Endothelial cell of umbilical vein (primary cell): ENCODE data around the gene IQCE. TPM values are rescaled to one million over a fixed set of nuclear protein-coding genes. Genes with fewer than 3 reads are reported as not detected.
"Not testable (repeated sequence)": the region's sequence is repeated elsewhere in the genome, so short reads cannot be mapped to it uniquely, and the experiment has no call there.

Experiments used
- BruUV-seq: library from RNA; stranded (reverse); fragments of 400-500 nt; replicated peaks from 2 replicates; lab custom pipeline; 2021; lab: Mats Ljungman, UMichigan
- CTCF ChIA-PET: fragments of 300-600, 350-600 bp; sonication (Branson Sonifier 250); formaldehyde crosslinking; loops from one replicate; lab custom pipeline; 2021; ENCODE audit warnings: antibody characterized with exemption, inconsistent platforms; lab: Charles Lee
- POLR2A ChIA-PET: fragments of 300-600, 350-600 bp; sonication (Branson Sonifier 250); formaldehyde crosslinking; loops from one replicate; lab custom pipeline; 2021; ENCODE audit warnings: antibody characterized with exemption, inconsistent platforms; lab: Charles Lee
- DNase-seq: peaks from one replicate; pipeline ENCODE4 v3.0.0-alpha.2; 2011; ENCODE audit warnings: low read depth, low spot score
- FAIRE-seq: peaks from 2 replicates; lab custom pipeline; 2011; peaks lifted over from hg19 to GRCh38; lab: Jason Lieb, UNC
- H2AFZ ChIP-seq: 2 replicates; pipeline ENCODE4 v1.6.0; 2012; ENCODE audit warnings: low read depth, low read length, control low read depth, inconsistent platforms
- H3K27ac ChIP-seq: 2 replicates; pipeline ENCODE4 v1.5.1; 2011; ENCODE audit warnings: low read depth, mild to moderate bottlenecking, control low read depth, low read length, moderate library complexity; ENCODE audit not compliant: insufficient read depth
- H3K27me3 ChIP-seq, 2 experiments: 2 replicates each; pipeline versions ENCODE4 v1.6.0 to v1.6.1; 2011; ENCODE audit warnings: low read length in 2 of 2, mixed read lengths in 1 of 2; ENCODE audit not compliant: control insufficient read depth in 2 of 2, insufficient read depth in 2 of 2
- H3K36me3 ChIP-seq, 2 experiments: 2 replicates in 1 of 2; 3 replicates in 1 of 2; pipeline ENCODE4 v1.5.1; 2011; ENCODE audit warnings: low read length in 2 of 2, mild to moderate bottlenecking in 1 of 2, moderate library complexity in 1 of 2; ENCODE audit not compliant: control insufficient read depth in 2 of 2, insufficient read depth in 2 of 2; ENCODE audit errors: extremely low read depth in 1 of 2
- H3K4me1 ChIP-seq: 3 replicates; pipeline ENCODE4 v1.5.1; 2011; ENCODE audit warnings: mild to moderate bottlenecking, low read length; ENCODE audit not compliant: control insufficient read depth, insufficient read depth; ENCODE audit errors: extremely low read depth
- H3K4me2 ChIP-seq: 2 replicates; pipeline ENCODE4 v1.6.1; 2011; ENCODE audit warnings: low read length, control low read depth, mixed read lengths; ENCODE audit not compliant: insufficient read depth
- H3K4me3 ChIP-seq, 3 experiments: fragments of 200-600 bp in 1 of 3; sonication (generic), shearing (Covaris generic) in 1 of 3; replicated peaks in 1 of 3; 2 replicates each; pipeline ENCODE4 v1.5.1; 2011 to 2016; ENCODE audit warnings: control low read depth in 3 of 3, low read length in 3 of 3, mild to moderate bottlenecking in 2 of 3, inconsistent platforms in 1 of 3, low read depth in 1 of 3, moderate library complexity in 1 of 3; ENCODE audit not compliant: insufficient read depth in 1 of 3
- H3K79me2 ChIP-seq: 2 replicates; pipeline ENCODE4 v1.6.0; 2012; ENCODE audit warnings: low read length, inconsistent platforms; ENCODE audit not compliant: control insufficient read depth, insufficient read depth
- H3K9ac ChIP-seq: replicated peaks from 2 replicates; pipeline ENCODE3; 2011; ENCODE audit warnings: low read length, control low read depth; ENCODE audit not compliant: insufficient read depth; ENCODE audit errors: extremely low read depth
- H3K9me1 ChIP-seq: replicated peaks from 3 replicates; pipeline ENCODE4 v1.6.0; 2011; ENCODE audit warnings: mild to moderate bottlenecking, low read length; ENCODE audit not compliant: control insufficient read depth, insufficient read depth; ENCODE audit errors: extremely low read depth
- H3K9me3 ChIP-seq: replicated peaks from 2 replicates; pipeline ENCODE4 v1.5.1; 2012; ENCODE audit warnings: low read length, inconsistent platforms; ENCODE audit not compliant: control insufficient read depth, insufficient read depth
- H4K20me1 ChIP-seq: replicated peaks from 2 replicates; pipeline ENCODE3; 2011; ENCODE audit warnings: mild to moderate bottlenecking, low read length; ENCODE audit not compliant: control insufficient read depth, insufficient read depth; ENCODE audit errors: extremely low read depth
- CTCF ChIP-seq, 2 donors: IDR thresholded peaks; 1 replicate in 1 of 2; 2 replicates in 1 of 2; pipeline ENCODE4 v1.5.1; 2011; ENCODE audit warnings: low read length in 2 of 2, mild to moderate bottlenecking in 2 of 2, moderate library complexity in 2 of 2, control low read depth in 1 of 2, inconsistent platforms in 1 of 2, low read depth in 1 of 2; ENCODE audit not compliant: insufficient read depth in 1 of 2; ENCODE audit errors: extremely low read depth in 1 of 2
- EZH2 ChIP-seq: IDR thresholded peaks from 2 replicates; pipeline ENCODE4 v1.6.1; 2012; ENCODE audit warnings: borderline replicate concordance, low read depth, mild to moderate bottlenecking, moderate library complexity, low read length, inconsistent platforms; ENCODE audit not compliant: severe bottlenecking
- FOS ChIP-seq: IDR thresholded peaks from 2 replicates; pipeline ENCODE4 v1.6.1; 2011; ENCODE audit warnings: mild to moderate bottlenecking, low read length, moderate library complexity, borderline replicate concordance; ENCODE audit not compliant: insufficient read depth
- GATA2 ChIP-seq: IDR thresholded peaks from 2 replicates; pipeline ENCODE4 v1.7.0; 2011; ENCODE audit warnings: low read depth, mild to moderate bottlenecking, moderate library complexity, mixed read lengths, low read length; ENCODE audit not compliant: insufficient read length, insufficient read depth
- JUN ChIP-seq: IDR thresholded peaks from 2 replicates; pipeline ENCODE4 v1.6.1; 2011; ENCODE audit warnings: borderline replicate concordance, low read depth; ENCODE audit not compliant: insufficient read length, insufficient read depth
- MYC ChIP-seq: IDR thresholded peaks from one replicate; pipeline ENCODE4 v1.6.1; 2011; ENCODE audit warnings: mild to moderate bottlenecking, low read depth, low read length
- POLR2A ChIP-seq: IDR thresholded peaks from 2 replicates; pipeline ENCODE4 v1.6.1; 2012; ENCODE audit warnings: low read depth, mild to moderate bottlenecking, control low read depth, low read length
- POLR2AphosphoS5 ChIP-seq: IDR thresholded peaks from 2 replicates; pipeline ENCODE4 v1.6.1; 2012; ENCODE audit warnings: low read depth, mild to moderate bottlenecking, control low read depth, low read length, moderate library complexity; ENCODE audit not compliant: insufficient read depth
- dilution Hi-C: fragments of 300-500 bp; cut with MboI; formaldehyde crosslinking; loops from one replicate; pipeline ENCODE4 v1.15.0; 2019; ENCODE audit warnings: low sequenced_read_pairs; ENCODE audit not compliant: extremely low pct_ligation_motif_present
- intact Hi-C: fragments of 100-400 bp; cut with micrococcal nuclease; formaldehyde crosslinking; loops from one replicate; pipeline ENCODE4 v1.10.0; 2022
- polyA plus RNA-seq, 4 experiments: library from polyadenylated mRNA; depleted of rRNA in 3 of 4; stranded (reverse) in 3 of 4; unstranded in 1 of 4; fragments of >200 nt; gene quantifications; 2 replicates each; pipeline versions ENCODE4 v1.2.1 to v1.2.3, GENCODE V29; 2011 to 2012; ENCODE audit warnings: missing spikeins in 1 of 4
- total RNA-seq: library from RNA; stranded (reverse); gene quantifications from 2 replicates; pipeline ENCODE4 v1.2.3, GENCODE V29; 2021

Gene IQCE
- total and polyA plus RNA-seq, 2 donors (not counting 3 experiments of a cell fraction or from before 2014, with no cell fraction given) = 4.9 to 14.5 TPM

DNA sequence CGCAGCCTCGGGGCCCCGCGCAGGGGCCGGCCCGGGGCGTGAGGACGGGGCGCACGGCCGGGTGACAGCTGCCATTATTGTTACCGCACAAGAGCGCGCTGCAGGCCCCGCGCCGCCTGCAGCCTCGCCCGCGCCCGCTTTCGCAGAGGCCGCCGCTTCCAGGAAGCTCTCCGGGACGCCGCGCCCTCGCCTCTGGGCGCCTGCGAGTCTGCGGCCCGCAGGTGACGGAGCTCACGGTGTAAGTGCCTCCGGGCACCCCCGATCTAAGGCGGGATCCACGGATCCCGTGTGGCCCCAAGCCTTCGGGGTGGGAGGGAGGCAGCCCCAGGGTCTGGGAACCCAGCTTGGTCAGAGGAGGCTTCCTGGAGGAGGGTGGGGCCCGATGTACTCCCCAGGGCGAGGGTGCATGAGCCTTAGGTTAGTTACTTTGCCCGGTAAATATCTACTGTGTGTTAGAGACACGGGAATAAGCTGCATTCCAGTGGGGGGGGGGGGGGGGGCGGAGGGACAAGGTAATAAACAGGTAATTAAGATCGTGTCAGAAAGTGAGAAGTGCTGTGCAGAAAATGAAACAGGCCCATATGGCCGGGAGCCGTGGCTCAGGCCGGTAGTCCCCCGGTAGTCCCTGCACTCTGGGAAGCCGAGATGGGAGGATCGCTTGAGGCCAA is 638 bp downstream of the IQCE start:
- H3K4me1 ChIP-seq = peaks cover 7% of the 10 kb centered on the region
- H3K27me3 ChIP-seq = no peaks in the 10 kb centered on the region
- H3K27ac ChIP-seq = peak overlapping the region; percentile 72
- peak overlapping the region; percentile 82 for H3K4me2 ChIP-seq
- H3K79me2 ChIP-seq = peaks cover 9% of the 10 kb centered on the region
- no peaks in the 10 kb centered on the region for H3K36me3 ChIP-seq
- FAIRE-seq = no peak
- intact Hi-C loops = loop anchor here (5.0 kb wide), 2 partner anchors 103 to 107 kb away; no protein-coding TSS in a partner anchor
- ChIA-PET CTCF (interaction anchor here (0.6 to 2.6 kb wide), 4 partner anchors 13 to 122 kb away, joined by 3 to 8 read pairs (median 3); no protein-coding TSS in a partner anchor), POLR2A (no interaction called here)
- peak overlapping the region; percentile 73 to 75 (median 74) for H3K4me3 ChIP-seq
- no peak for TF ChIP-seq GATA2
- no peak for TF ChIP-seq POLR2AphosphoS5
- TF ChIP-seq JUN = no peak
- TF ChIP-seq MYC = no peak
- no peak for TF ChIP-seq EZH2
- TF ChIP-seq POLR2A = no peak
- no peak for TF ChIP-seq FOS
- TF ChIP-seq CTCF (IDR thresholded peaks at IDR 0.05; ENCODE audit: extremely low read depth in 1 of 2, insufficient read depth in 1 of 2, low read depth in 1 of 2, low read length in 2 of 2) = no peak
- BruUV-seq = no TSS peak
- DNase-seq = no peak
- no peaks in the 10 kb centered on the region for H4K20me1 ChIP-seq
- H3K9me3 ChIP-seq = no peaks in the 10 kb centered on the region
- dilution Hi-C loops = no loop called here
- peak overlapping the region; percentile 77 for H3K9ac ChIP-seq
- peak overlapping the region; percentile 61 for H2AFZ ChIP-seq
- H3K9me1 ChIP-seq = no peaks in the 10 kb centered on the region

GRCh38 chr7:2563955-2564354 is 5.2 kb downstream of the IQCE start:
- POLR2A ChIA-PET, H4K20me1 ChIP-seq, H3K79me2 ChIP-seq, DNase-seq, H3K4me2 ChIP-seq, H3K9me1 ChIP-seq, H3K4me3 ChIP-seq, H3K27me3 ChIP-seq, intact Hi-C loops, H3K4me1 ChIP-seq, dilution Hi-C loops, H3K9ac ChIP-seq, FAIRE-seq, H2AFZ ChIP-seq, BruUV-seq, H3K9me3 ChIP-seq, H3K27ac ChIP-seq, H3K36me3 ChIP-seq: not testable (repeated sequence)
- CTCF ChIA-PET = interaction anchor here (0.6 kb wide), 1 partner anchor 129 kb away, joined by 3 read pairs; no protein-coding TSS in a partner anchor
